Measurements from ENCODE around the gene ARID1B.
A peak's percentile ranks its signal among the peaks of the same experiment; 100 is the strongest.

Gene ARID1B

GRCh38 chr6:157172231-157172701, 395.1 kb downstream of the ARID1B start:
- no peak for DNase-seq

- DNase-seq = no peak
These were observed 395.8 kb downstream of the ARID1B start for GRCh38 chr6:157172830-157173536.

GRCh38 chr6:157173776-157174175, 396.6 kb downstream of the ARID1B start:
- peak; percentile 54 for DNase-seq

- DNase-seq = no peak
These were observed 397.6 kb downstream of the ARID1B start for GRCh38 chr6:157174731-157175130.

GRCh38 chr6:157177731-157178336, 400.7 kb downstream of the ARID1B start:
- no peak for DNase-seq

GRCh38 chr6:157181649-157182048, 404.5 kb downstream of the ARID1B start:
- no peak for DNase-seq

GRCh38 chr6:157182503-157183264, 405.5 kb downstream of the ARID1B start:
- DNase-seq = no peak

- DNase-seq = peak; percentile 48
These were observed 407.2 kb downstream of the ARID1B start for GRCh38 chr6:157184202-157185015.

- no peak for DNase-seq
These were observed 408.0 kb downstream of the ARID1B start for GRCh38 chr6:157185171-157185570.

- DNase-seq = no peak
These were observed 408.8 kb downstream of the ARID1B start for GRCh38 chr6:157185986-157186385.

GRCh38 chr6:157186785-157187181, 409.6 kb downstream of the ARID1B start:
- DNase-seq = no peak

- DNase-seq = no peak
These were observed 410.3 kb downstream of the ARID1B start for GRCh38 chr6:157187182-157188083.

- DNase-seq = peak; percentile 55
These were observed 411.0 kb downstream of the ARID1B start for GRCh38 chr6:157188213-157188612.

- DNase-seq = no peak
These were observed 416.3 kb downstream of the ARID1B start for GRCh38 chr6:157193443-157193996.

GRCh38 chr6:157194110-157194509, 416.9 kb downstream of the ARID1B start:
- no peak for DNase-seq

GRCh38 chr6:157194643-157195042, 417.5 kb downstream of the ARID1B start:
- no peak for DNase-seq

- DNase-seq = no peak
These were observed 419.2 kb downstream of the ARID1B start for GRCh38 chr6:157196391-157196790.

GRCh38 chr6:157198425-157199279, 421.5 kb downstream of the ARID1B start:
- peak; percentile 21 for DNase-seq

GRCh38 chr6:157200117-157200516, 422.9 kb downstream of the ARID1B start:
- no peak for DNase-seq

- no peak for DNase-seq
These were observed 423.4 kb downstream of the ARID1B start for GRCh38 chr6:157200611-157201010.
